Ishikawa (cell line): ENCODE results near the gene SLC6A3.

ENCODE experiments used
- CEBPB ChIP-seq: IDR thresholded peaks from 2 replicates; pipeline ENCODE4 v1.6.1; 2012
- EP300 ChIP-seq: IDR thresholded peaks from 2 replicates; pipeline ENCODE4 v1.6.1; 2012; ENCODE audit warnings: borderline replicate concordance
- FOXM1 ChIP-seq: IDR thresholded peaks from 2 replicates; pipeline ENCODE4 v1.6.1; 2012; ENCODE audit warnings: low read depth, borderline replicate concordance
- RAD21 ChIP-seq: IDR thresholded peaks from 2 replicates; pipeline ENCODE4 v1.6.1; 2012; ENCODE audit warnings: low read depth
- TEAD4 ChIP-seq: IDR thresholded peaks from 2 replicates; pipeline ENCODE4 v1.6.1; 2012
- YY1 ChIP-seq: IDR thresholded peaks from 2 replicates; pipeline ENCODE4 v1.6.1; 2012; ENCODE audit warnings: low read depth
- ZBTB7A ChIP-seq: IDR thresholded peaks from 2 replicates; pipeline ENCODE4 v1.6.1; 2012; ENCODE audit warnings: low read depth
- TF ChIP-seq, protein P1 (sequence below): IDR thresholded peaks from 2 replicates; pipeline ENCODE4 v1.6.1; 2012; ENCODE audit warnings: low read depth, mild to moderate bottlenecking
- TF ChIP-seq, protein P2 (sequence below): IDR thresholded peaks from 2 replicates; pipeline ENCODE4 v1.6.1; 2012

DNA sequence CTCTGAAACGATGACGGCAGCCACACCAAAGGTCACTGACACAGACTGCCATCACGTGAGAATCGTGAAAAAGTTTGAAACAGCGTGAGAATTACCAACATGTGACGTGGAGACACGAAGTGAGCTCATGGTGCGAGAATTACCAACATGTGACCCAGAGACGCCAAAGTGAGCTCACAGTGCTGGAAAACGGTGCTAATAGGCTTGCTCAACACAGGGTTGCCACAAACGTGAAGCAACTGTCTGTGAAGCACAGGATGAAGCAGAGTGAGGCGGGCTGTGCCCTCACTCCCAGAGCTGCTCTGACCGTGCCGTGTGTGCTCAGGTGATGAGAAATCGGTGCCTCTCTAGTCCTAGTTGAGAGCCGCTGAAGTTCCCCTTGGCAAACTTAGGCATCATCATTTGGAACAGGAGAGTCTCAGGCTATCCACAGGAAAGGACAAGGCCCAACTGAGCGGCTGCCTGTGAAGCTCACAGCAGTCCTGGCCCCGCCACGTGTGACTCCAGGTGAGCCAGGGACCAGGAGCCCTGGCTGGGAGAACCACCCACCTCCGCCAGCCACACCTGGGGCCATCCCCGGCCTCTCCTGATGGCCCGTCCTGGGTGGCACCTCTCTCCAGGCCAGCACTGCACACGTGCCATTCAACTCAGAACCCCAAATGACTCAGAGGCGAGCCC, 29.8 kb upstream of the SLC6A3 start:
- TF ChIP-seq RAD21 (no peak), TEAD4 (no peak), YY1 (no peak), FOXM1 (no peak), ZBTB7A (no peak), EP300 (no peak), CEBPB (no peak)
- TF ChIP-seq, protein P1, sequence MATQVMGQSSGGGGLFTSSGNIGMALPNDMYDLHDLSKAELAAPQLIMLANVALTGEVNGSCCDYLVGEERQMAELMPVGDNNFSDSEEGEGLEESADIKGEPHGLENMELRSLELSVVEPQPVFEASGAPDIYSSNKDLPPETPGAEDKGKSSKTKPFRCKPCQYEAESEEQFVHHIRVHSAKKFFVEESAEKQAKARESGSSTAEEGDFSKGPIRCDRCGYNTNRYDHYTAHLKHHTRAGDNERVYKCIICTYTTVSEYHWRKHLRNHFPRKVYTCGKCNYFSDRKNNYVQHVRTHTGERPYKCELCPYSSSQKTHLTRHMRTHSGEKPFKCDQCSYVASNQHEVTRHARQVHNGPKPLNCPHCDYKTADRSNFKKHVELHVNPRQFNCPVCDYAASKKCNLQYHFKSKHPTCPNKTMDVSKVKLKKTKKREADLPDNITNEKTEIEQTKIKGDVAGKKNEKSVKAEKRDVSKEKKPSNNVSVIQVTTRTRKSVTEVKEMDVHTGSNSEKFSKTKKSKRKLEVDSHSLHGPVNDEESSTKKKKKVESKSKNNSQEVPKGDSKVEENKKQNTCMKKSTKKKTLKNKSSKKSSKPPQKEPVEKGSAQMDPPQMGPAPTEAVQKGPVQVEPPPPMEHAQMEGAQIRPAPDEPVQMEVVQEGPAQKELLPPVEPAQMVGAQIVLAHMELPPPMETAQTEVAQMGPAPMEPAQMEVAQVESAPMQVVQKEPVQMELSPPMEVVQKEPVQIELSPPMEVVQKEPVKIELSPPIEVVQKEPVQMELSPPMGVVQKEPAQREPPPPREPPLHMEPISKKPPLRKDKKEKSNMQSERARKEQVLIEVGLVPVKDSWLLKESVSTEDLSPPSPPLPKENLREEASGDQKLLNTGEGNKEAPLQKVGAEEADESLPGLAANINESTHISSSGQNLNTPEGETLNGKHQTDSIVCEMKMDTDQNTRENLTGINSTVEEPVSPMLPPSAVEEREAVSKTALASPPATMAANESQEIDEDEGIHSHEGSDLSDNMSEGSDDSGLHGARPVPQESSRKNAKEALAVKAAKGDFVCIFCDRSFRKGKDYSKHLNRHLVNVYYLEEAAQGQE: no peak
- TF ChIP-seq, protein P2, sequence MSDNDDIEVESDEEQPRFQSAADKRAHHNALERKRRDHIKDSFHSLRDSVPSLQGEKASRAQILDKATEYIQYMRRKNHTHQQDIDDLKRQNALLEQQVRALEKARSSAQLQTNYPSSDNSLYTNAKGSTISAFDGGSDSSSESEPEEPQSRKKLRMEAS: no peak
